Esophagus muscularis mucosa (tissue), 3 donors: ENCODE results near the gene RAB22A.

Source experiments
- CTCF ChIP-seq, 3 experiments: fragments of 200-600 bp in 2 of 3; fragments of 450-650 bp in 1 of 3; sonication (generic) in 2 of 3; IDR thresholded peaks; one replicate each; pipeline ENCODE4 v1.5.1; 2017 to 2019; ENCODE audit warnings: antibody characterized with exemption in 3 of 3, mild to moderate bottlenecking in 2 of 3, moderate library complexity in 1 of 3
- POLR2A ChIP-seq: fragments of 450-650 bp; IDR thresholded peaks from one replicate; pipeline ENCODE4 v1.6.1; 2017; ENCODE audit warnings: antibody characterized with exemption, moderate library complexity, mild to moderate bottlenecking, low read depth

GRCh38 chr20:58300321-58300720 is 9.2 kb upstream of the RAB22A start:
- no peak for TF ChIP-seq CTCF (IDR thresholded peaks at IDR 0.05)
- TF ChIP-seq POLR2A = no peak
